ENCODE measurements around the gene OLFML1.

Gene OLFML1

GRCh38 chr11:7524462-7525235, 39.3 kb downstream of the OLFML1 start:
- Mint-ChIP-seq H3K4me3 (no peak overlapping the region), H3K27ac (peak overlapping the region; percentile 10 to 89 (median 61)), H3K27me3 (ENCODE audit: low read depth) (no peaks in the 10 kb centered on the region), H3K4me1 (peaks cover 17% of the 10 kb centered on the region), H3K9me3 (no peaks in the 10 kb centered on the region), H3K36me3 (ENCODE audit: low read depth) (no peaks in the 10 kb centered on the region)
- TF ChIP-seq, protein P1, sequence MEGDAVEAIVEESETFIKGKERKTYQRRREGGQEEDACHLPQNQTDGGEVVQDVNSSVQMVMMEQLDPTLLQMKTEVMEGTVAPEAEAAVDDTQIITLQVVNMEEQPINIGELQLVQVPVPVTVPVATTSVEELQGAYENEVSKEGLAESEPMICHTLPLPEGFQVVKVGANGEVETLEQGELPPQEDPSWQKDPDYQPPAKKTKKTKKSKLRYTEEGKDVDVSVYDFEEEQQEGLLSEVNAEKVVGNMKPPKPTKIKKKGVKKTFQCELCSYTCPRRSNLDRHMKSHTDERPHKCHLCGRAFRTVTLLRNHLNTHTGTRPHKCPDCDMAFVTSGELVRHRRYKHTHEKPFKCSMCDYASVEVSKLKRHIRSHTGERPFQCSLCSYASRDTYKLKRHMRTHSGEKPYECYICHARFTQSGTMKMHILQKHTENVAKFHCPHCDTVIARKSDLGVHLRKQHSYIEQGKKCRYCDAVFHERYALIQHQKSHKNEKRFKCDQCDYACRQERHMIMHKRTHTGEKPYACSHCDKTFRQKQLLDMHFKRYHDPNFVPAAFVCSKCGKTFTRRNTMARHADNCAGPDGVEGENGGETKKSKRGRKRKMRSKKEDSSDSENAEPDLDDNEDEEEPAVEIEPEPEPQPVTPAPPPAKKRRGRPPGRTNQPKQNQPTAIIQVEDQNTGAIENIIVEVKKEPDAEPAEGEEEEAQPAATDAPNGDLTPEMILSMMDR (IDR thresholded peaks at IDR 0.05; ENCODE audit: unreplicated experiment in 3 of 3): no peak

GRCh38 chr11:7525424-7525823, 40.1 kb downstream of the OLFML1 start:
- Mint-ChIP-seq H3K4me3 (no peak overlapping the region), H3K9me3 (no peaks in the 10 kb centered on the region), H3K36me3 (ENCODE audit: low read depth) (no peaks in the 10 kb centered on the region), H3K27ac (peak overlapping the region in 1 of 3 experiments; percentile 29), H3K27me3 (ENCODE audit: low read depth) (peaks cover 6% of the 10 kb centered on the region), H3K4me1 (peaks cover 17% of the 10 kb centered on the region)
- TF ChIP-seq, protein P1 (IDR thresholded peaks at IDR 0.05; ENCODE audit: unreplicated experiment in 3 of 3): no peak

GRCh38 chr11:7527029-7527428, 41.7 kb downstream of the OLFML1 start:
- TF ChIP-seq, protein P1 (IDR thresholded peaks at IDR 0.05; ENCODE audit: unreplicated experiment in 3 of 3): no peak
- Mint-ChIP-seq H3K27ac (no peak overlapping the region), H3K27me3 (ENCODE audit: low read depth) (peaks cover 10% of the 10 kb centered on the region), H3K36me3 (ENCODE audit: low read depth) (no peaks in the 10 kb centered on the region), H3K9me3 (no peaks in the 10 kb centered on the region), H3K4me3 (no peak overlapping the region), H3K4me1 (peaks cover 22% of the 10 kb centered on the region)

DNA sequence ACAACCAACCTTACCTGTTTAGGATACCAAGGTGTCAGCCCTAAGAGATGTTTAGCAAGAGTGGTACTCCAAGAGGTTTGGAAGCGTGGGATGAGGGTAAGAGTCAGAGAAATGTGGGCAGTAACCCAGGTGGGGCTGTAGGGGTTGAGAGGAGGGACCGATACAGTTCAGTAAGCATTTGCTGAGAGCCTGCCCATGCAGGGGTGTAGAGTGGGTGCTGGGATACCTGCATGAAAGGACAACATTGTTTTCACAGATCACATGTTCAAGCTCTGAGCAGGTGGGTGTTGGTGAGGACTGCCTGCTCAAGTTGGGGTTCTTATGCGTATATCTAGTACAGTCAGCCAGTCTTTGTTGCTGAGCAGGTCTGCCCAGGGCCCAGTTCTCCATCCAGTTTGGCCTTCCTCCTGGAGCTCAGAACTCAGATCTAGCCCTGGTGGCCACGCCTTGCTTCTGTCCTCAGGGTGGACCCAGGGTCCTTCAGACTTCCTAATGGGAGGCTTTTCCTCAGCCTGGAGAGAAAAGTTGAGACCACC, 43.3 kb downstream of the OLFML1 start:
- TF ChIP-seq, protein P1 (IDR thresholded peaks at IDR 0.05; ENCODE audit: unreplicated experiment in 3 of 3): no peak
- Mint-ChIP-seq H3K9me3 (no peaks in the 10 kb centered on the region), H3K27ac (no peak overlapping the region), H3K4me1 (peaks cover 30% of the 10 kb centered on the region), H3K4me3 (no peak overlapping the region), H3K36me3 (ENCODE audit: low read depth) (no peaks in the 10 kb centered on the region), H3K27me3 (ENCODE audit: low read depth) (peaks cover 10% of the 10 kb centered on the region)

GRCh38 chr11:7530013-7530640, 44.8 kb downstream of the OLFML1 start:
- Mint-ChIP-seq H3K27me3 (ENCODE audit: low read depth) (peaks cover 16% of the 10 kb centered on the region), H3K9me3 (no peaks in the 10 kb centered on the region), H3K4me1 (peaks cover 22% of the 10 kb centered on the region), H3K27ac (no peak overlapping the region), H3K4me3 (no peak overlapping the region), H3K36me3 (ENCODE audit: low read depth) (no peaks in the 10 kb centered on the region)
- TF ChIP-seq, protein P1 (IDR thresholded peaks at IDR 0.05; ENCODE audit: unreplicated experiment in 3 of 3): no peak

Data from nephron (organoid).